Stimulated activated memory B cell treated with anti-CD40 and anti-IgM and Interleukin-4, amounts not matched to agents 10 μg/mL and 1 μg/mL and 100 μg/mL, for 72 hours (primary cell): ENCODE results near the gene GNAI3.
"Not testable (repeated sequence)": the region's sequence is repeated elsewhere in the genome, so short reads cannot be mapped to it uniquely, and the experiment has no call there.

Experiments used
- ATAC-seq: fragments of 150-1000 bp; cut with Tn5 transposase; 2 replicates; pipeline ENCODE4 v1.10.0; 2021
- H3K27ac Mint-ChIP-seq: one replicate; pipeline ENCODE4 v1.8.0; 2022; ENCODE audit warnings: mild to moderate bottlenecking, mixed read lengths
- H3K27me3 Mint-ChIP-seq: one replicate; pipeline ENCODE4 v1.8.0; 2022; ENCODE audit warnings: mixed read lengths
- H3K36me3 Mint-ChIP-seq: one replicate; pipeline ENCODE4 v1.8.0; 2022; ENCODE audit warnings: mixed read lengths
- H3K4me1 Mint-ChIP-seq: one replicate; pipeline ENCODE4 v1.8.0; 2022; ENCODE audit warnings: mixed read lengths
- H3K4me3 Mint-ChIP-seq: one replicate; pipeline ENCODE4 v1.8.0; 2022; ENCODE audit warnings: mild to moderate bottlenecking, moderate library complexity, mixed read lengths
- H3K9me3 Mint-ChIP-seq: one replicate; pipeline ENCODE4 v1.8.0; 2022; ENCODE audit warnings: mixed read lengths

GNAI3 gene

DNA sequence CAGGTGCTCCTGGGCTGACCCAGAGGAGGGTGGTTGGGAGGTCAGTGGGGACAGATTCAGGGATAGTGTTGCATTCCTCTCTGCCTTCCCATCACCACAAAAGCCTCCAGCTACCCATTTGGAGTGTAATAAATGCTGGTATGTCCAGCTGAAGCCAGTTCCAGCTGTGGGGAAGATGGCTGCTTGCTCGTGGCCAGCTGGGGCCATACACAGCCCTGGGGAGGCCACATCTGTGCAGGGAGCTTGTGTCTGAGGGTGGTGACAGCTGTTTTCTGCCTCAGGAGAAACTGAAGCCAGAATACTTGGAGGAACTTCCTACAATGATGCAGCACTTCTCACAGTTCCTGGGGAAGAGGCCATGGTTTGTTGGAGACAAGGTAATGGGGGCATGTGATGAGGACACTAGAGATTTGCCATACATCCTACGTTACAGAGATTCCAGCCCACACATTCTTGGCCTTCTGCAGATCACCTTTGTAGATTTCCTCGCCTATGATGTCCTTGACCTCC, 110.2 kb downstream of the GNAI3 start:
- no peak for ATAC-seq
- Mint-ChIP-seq H3K9me3 (no peaks in the 10 kb centered on the region), H3K27ac (no peak overlapping the region), H3K36me3 (peaks cover 11% of the 10 kb centered on the region), H3K4me3 (no peak overlapping the region), H3K4me1 (peaks cover 23% of the 10 kb centered on the region), H3K27me3 (no peaks in the 10 kb centered on the region)

GRCh38 chr1:109659145-109659544, 110.7 kb downstream of the GNAI3 start:
- ATAC-seq = no peak
- Mint-ChIP-seq H3K4me1 (peaks cover 23% of the 10 kb centered on the region), H3K27ac (no peak overlapping the region), H3K27me3 (no peaks in the 10 kb centered on the region), H3K4me3 (no peak overlapping the region), H3K9me3 (no peaks in the 10 kb centered on the region), H3K36me3 (peaks cover 11% of the 10 kb centered on the region)

GRCh38 chr1:109659997-109660690, 111.7 kb downstream of the GNAI3 start:
- no peaks in the 10 kb centered on the region for H3K27me3 Mint-ChIP-seq
- H3K9me3 Mint-ChIP-seq = no peaks in the 10 kb centered on the region
- no peak for ATAC-seq
- H3K4me1 Mint-ChIP-seq = peaks cover 18% of the 10 kb centered on the region
- H3K4me3 Mint-ChIP-seq = no peak overlapping the region
- peaks cover 11% of the 10 kb centered on the region for H3K36me3 Mint-ChIP-seq
- H3K27ac Mint-ChIP-seq = no peak overlapping the region

- H3K27ac Mint-ChIP-seq, H3K27me3 Mint-ChIP-seq, H3K9me3 Mint-ChIP-seq, ATAC-seq, H3K4me3 Mint-ChIP-seq: not testable (repeated sequence)
- Mint-ChIP-seq H3K4me1 (peaks cover 13% of the 10 kb centered on the region), H3K36me3 (peaks cover 11% of the 10 kb centered on the region)
Observed at GRCh38 chr1:109660691-109661026, 112.2 kb downstream of the GNAI3 start.

DNA sequence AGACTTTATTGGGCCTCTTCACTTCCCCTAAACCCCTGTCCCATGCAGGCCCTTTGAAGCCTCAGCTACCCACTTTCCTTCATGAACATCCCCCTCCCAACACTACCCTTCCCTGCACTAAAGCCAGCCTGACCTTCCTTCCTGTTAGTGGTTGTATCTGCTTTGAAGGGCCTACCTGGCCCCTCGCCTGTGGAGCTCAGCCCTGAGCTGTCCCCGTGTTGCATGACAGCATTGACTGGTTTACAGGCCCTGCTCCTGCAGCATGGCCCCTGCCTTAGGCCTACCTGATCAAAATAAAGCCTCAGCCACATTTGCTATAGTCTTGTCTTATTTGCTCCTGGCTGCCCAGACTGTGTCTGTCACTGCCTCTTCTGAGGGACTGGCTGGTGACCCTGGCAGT, 113.0 kb downstream of the GNAI3 start:
- peaks cover 5% of the 10 kb centered on the region for H3K4me1 Mint-ChIP-seq
- no peak overlapping the region for H3K4me3 Mint-ChIP-seq
- no peak overlapping the region for H3K27ac Mint-ChIP-seq
- peaks cover 11% of the 10 kb centered on the region for H3K36me3 Mint-ChIP-seq
- ATAC-seq = no peak
- H3K27me3 Mint-ChIP-seq = no peaks in the 10 kb centered on the region
- no peaks in the 10 kb centered on the region for H3K9me3 Mint-ChIP-seq

GRCh38 chr1:109664671-109665070, 116.3 kb downstream of the GNAI3 start:
- Mint-ChIP-seq H3K4me3 (no peak overlapping the region), H3K27ac (no peak overlapping the region), H3K4me1 (peaks cover 17% of the 10 kb centered on the region), H3K27me3 (no peaks in the 10 kb centered on the region), H3K9me3 (no peaks in the 10 kb centered on the region), H3K36me3 (peaks cover 11% of the 10 kb centered on the region)
- ATAC-seq = no peak

- H3K27me3 Mint-ChIP-seq = no peaks in the 10 kb centered on the region
- H3K36me3 Mint-ChIP-seq = peaks cover 6% of the 10 kb centered on the region
- H3K9me3 Mint-ChIP-seq = no peaks in the 10 kb centered on the region
- H3K27ac Mint-ChIP-seq = peak within 1 kb of the TSS; percentile 52
- peaks cover 17% of the 10 kb centered on the region for H3K4me1 Mint-ChIP-seq
- peak within 1 kb of the TSS; percentile 68 for H3K4me3 Mint-ChIP-seq
- ATAC-seq = peak; percentile 94
Observed at GRCh38 chr1:109667452-109668122, 119.2 kb downstream of the GNAI3 start, which contains the start of gene GSTM2. GSTM2 (plus strand) TSS chr1:109668057; CDS start chr1:109668116, 59 bp downstream.
